ENCODE results near the gene APCDD1L.

The APCDD1L gene

GRCh38 chr20:58418949-58419748 is 96.0 kb downstream of the APCDD1L start:
- Histone ChIP-seq H2BK120ac (ENCODE audit: low read depth, low read length) (no peak overlapping the region), H2AFZ (ENCODE audit: low read length) (no peak overlapping the region), H3K4ac (ENCODE audit: low read length) (no peak overlapping the region), H3K14ac (ENCODE audit: low read length) (no peak overlapping the region), H3K4me2 (ENCODE audit: insufficient read depth, low read length, poor library complexity, severe bottlenecking) (no peak overlapping the region), H3K9ac (ENCODE audit: low read depth, low read length, poor library complexity) (no peak overlapping the region), H2BK5ac (ENCODE audit: low read length) (no peak overlapping the region), H4K8ac (ENCODE audit: low read depth, low read length) (no peak overlapping the region), H2BK15ac (ENCODE audit: low read length) (no peak overlapping the region), H2BK12ac (ENCODE audit: low read length) (no peak overlapping the region), H3K4me1 (ENCODE audit: control insufficient read depth in 2 of 2, insufficient read depth in 1 of 2, low read depth in 1 of 2, low read length in 2 of 2) (peaks cover 0 to 4% of the 10 kb centered on the region in 2 donors), H2AK5ac (ENCODE audit: low read depth, low read length) (no peak overlapping the region), H4K91ac (ENCODE audit: low read depth, low read length, poor library complexity) (no peak overlapping the region), H3K79me1 (ENCODE audit: low read depth, low read length) (peaks cover 5% of the 10 kb centered on the region), H3K36me3 (replicated peaks in 1 of 2; ENCODE audit: control insufficient read depth in 2 of 2, insufficient read depth in 2 of 2, low read length in 2 of 2) (peaks cover 3 to 64% of the 10 kb centered on the region in 2 donors), H3K27ac (replicated peaks; ENCODE audit: low read length) (no peak overlapping the region), H3K9me3 (replicated peaks in 1 of 2; ENCODE audit: control insufficient read depth in 2 of 2, insufficient read depth in 1 of 2, low read depth in 1 of 2, low read length in 2 of 2) (peaks cover 0 to 9% of the 10 kb centered on the region in 2 donors), H3K18ac (ENCODE audit: low read length) (no peak overlapping the region), H3K23ac (ENCODE audit: low read depth, low read length, poor library complexity) (no peak overlapping the region), H3K4me3 (ENCODE audit: low read length in 2 of 2) (no peak overlapping the region), H3K27me3 (ENCODE audit: control insufficient read depth in 3 of 3, insufficient read depth in 3 of 3, low read depth in 1 of 3, low read length in 3 of 3) (no peaks in the 10 kb centered on the region)
- DNase-seq (ENCODE audit: low spot score) = no peak
- WGBS, 2 donors (ENCODE audit: extremely low coverage in 2 of 2, insufficient read length in 2 of 2, insufficient replicate concordance in 1 of 2) = no CpG with 5 or more reads among the region's 5 CpGs

GRCh38 chr20:58417438-58417837 is 97.8 kb downstream of the APCDD1L start:
- WGBS, 2 donors (ENCODE audit: extremely low coverage in 2 of 2, insufficient read length in 2 of 2, insufficient replicate concordance in 1 of 2) = no CpG with 5 or more reads among the region's 3 CpGs
- H3K9me3 ChIP-seq (replicated peaks in 1 of 2; ENCODE audit: control insufficient read depth in 2 of 2, insufficient read depth in 1 of 2, low read depth in 1 of 2, low read length in 2 of 2) = peaks cover 0 to 9% of the 10 kb centered on the region in 2 donors

DNA sequence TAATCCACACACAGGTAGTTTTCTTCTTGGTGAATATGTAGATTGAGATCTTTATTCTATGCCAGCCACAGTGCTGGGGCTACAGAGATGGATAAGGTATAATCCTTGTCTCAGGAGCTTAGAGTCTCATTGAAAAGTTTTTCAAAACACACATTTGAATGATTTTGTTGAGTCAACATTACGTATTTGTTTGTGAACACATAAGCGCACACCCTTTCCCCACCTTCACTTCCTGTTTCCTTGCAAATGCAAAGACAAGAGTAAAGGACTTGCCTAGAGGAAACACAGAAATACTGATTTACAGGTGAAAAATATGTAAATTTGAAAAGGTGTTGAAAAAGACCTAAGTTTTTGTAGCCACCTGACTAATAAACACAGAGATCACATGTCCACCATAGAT is 98.4 kb downstream of the APCDD1L start:
- DNase-seq (ENCODE audit: low spot score) = no peak
- Histone ChIP-seq H3K4me2 (ENCODE audit: insufficient read depth, low read length, poor library complexity, severe bottlenecking) (no peak overlapping the region), H3K79me1 (ENCODE audit: low read depth, low read length) (peaks cover 5% of the 10 kb centered on the region), H4K8ac (ENCODE audit: low read depth, low read length) (no peak overlapping the region), H4K91ac (ENCODE audit: low read depth, low read length, poor library complexity) (no peak overlapping the region), H3K27me3 (ENCODE audit: control insufficient read depth in 3 of 3, insufficient read depth in 3 of 3, low read depth in 1 of 3, low read length in 3 of 3) (no peaks in the 10 kb centered on the region), H2BK12ac (ENCODE audit: low read length) (no peak overlapping the region), H2BK15ac (ENCODE audit: low read length) (no peak overlapping the region), H3K27ac (replicated peaks; ENCODE audit: low read length) (no peak overlapping the region), H3K4me1 (ENCODE audit: control insufficient read depth in 2 of 2, insufficient read depth in 1 of 2, low read depth in 1 of 2, low read length in 2 of 2) (no peaks in the 10 kb centered on the region), H3K4me3 (ENCODE audit: low read length in 2 of 2) (no peak overlapping the region), H2BK120ac (ENCODE audit: low read depth, low read length) (no peak overlapping the region), H3K9ac (ENCODE audit: low read depth, low read length, poor library complexity) (no peak overlapping the region), H3K4ac (ENCODE audit: low read length) (no peak overlapping the region), H3K23ac (ENCODE audit: low read depth, low read length, poor library complexity) (no peak overlapping the region), H3K9me3 (replicated peaks in 1 of 2; ENCODE audit: control insufficient read depth in 2 of 2, insufficient read depth in 1 of 2, low read depth in 1 of 2, low read length in 2 of 2) (peaks cover 0 to 13% of the 10 kb centered on the region in 2 donors), H3K18ac (ENCODE audit: low read length) (no peak overlapping the region), H2AK5ac (ENCODE audit: low read depth, low read length) (no peak overlapping the region), H3K36me3 (replicated peaks in 1 of 2; ENCODE audit: control insufficient read depth in 2 of 2, insufficient read depth in 2 of 2, low read length in 2 of 2) (peaks cover 3 to 44% of the 10 kb centered on the region in 2 donors), H2BK5ac (ENCODE audit: low read length) (no peak overlapping the region), H2AFZ (ENCODE audit: low read length) (no peak overlapping the region), H3K14ac (ENCODE audit: low read length) (no peak overlapping the region)
- WGBS, 2 donors (ENCODE audit: extremely low coverage in 2 of 2, insufficient read length in 2 of 2, insufficient replicate concordance in 1 of 2) = no CpG with 5 or more reads among the region's 2 CpGs

More at GRCh38 chr20:58417438-58417837, 97.8 kb downstream of the APCDD1L start:
- H3K4ac ChIP-seq (ENCODE audit: low read length) = no peak overlapping the region
- no peak overlapping the region for H2BK120ac ChIP-seq (ENCODE audit: low read depth, low read length)
- no peaks in the 10 kb centered on the region for H3K4me1 ChIP-seq (ENCODE audit: control insufficient read depth in 2 of 2, insufficient read depth in 1 of 2, low read depth in 1 of 2, low read length in 2 of 2)
- no peak overlapping the region for H2BK12ac ChIP-seq (ENCODE audit: low read length)
- no peaks in the 10 kb centered on the region for H3K27me3 ChIP-seq (ENCODE audit: control insufficient read depth in 3 of 3, insufficient read depth in 3 of 3, low read depth in 1 of 3, low read length in 3 of 3)
- H4K91ac ChIP-seq (ENCODE audit: low read depth, low read length, poor library complexity) = no peak overlapping the region
- H3K27ac ChIP-seq (replicated peaks; ENCODE audit: low read length) = no peak overlapping the region
- no peak overlapping the region for H3K4me3 ChIP-seq (ENCODE audit: low read length in 2 of 2)
- no peak overlapping the region for H2AFZ ChIP-seq (ENCODE audit: low read length)
- no peak overlapping the region for H4K8ac ChIP-seq (ENCODE audit: low read depth, low read length)
- peaks cover 5% of the 10 kb centered on the region for H3K79me1 ChIP-seq (ENCODE audit: low read depth, low read length)
- H2BK5ac ChIP-seq (ENCODE audit: low read length) = no peak overlapping the region
- no peak overlapping the region for H2BK15ac ChIP-seq (ENCODE audit: low read length)
- H3K4me2 ChIP-seq (ENCODE audit: insufficient read depth, low read length, poor library complexity, severe bottlenecking) = no peak overlapping the region
- H3K36me3 ChIP-seq (replicated peaks in 1 of 2; ENCODE audit: control insufficient read depth in 2 of 2, insufficient read depth in 2 of 2, low read length in 2 of 2) = peaks cover 3 to 50% of the 10 kb centered on the region in 2 donors
- no peak for DNase-seq (ENCODE audit: low spot score)
- no peak overlapping the region for H3K14ac ChIP-seq (ENCODE audit: low read length)
- H3K18ac ChIP-seq (ENCODE audit: low read length) = no peak overlapping the region
- H3K9ac ChIP-seq (ENCODE audit: low read depth, low read length, poor library complexity) = no peak overlapping the region
- no peak overlapping the region for H3K23ac ChIP-seq (ENCODE audit: low read depth, low read length, poor library complexity)
- H2AK5ac ChIP-seq (ENCODE audit: low read depth, low read length) = no peak overlapping the region

GRCh38 chr20:58416057-58416456 is 99.1 kb downstream of the APCDD1L start:
- no peak overlapping the region for H2BK12ac ChIP-seq (ENCODE audit: low read length)
- no peak overlapping the region for H2AFZ ChIP-seq (ENCODE audit: low read length)
- no peaks in the 10 kb centered on the region for H3K4me1 ChIP-seq (ENCODE audit: control insufficient read depth in 2 of 2, insufficient read depth in 1 of 2, low read depth in 1 of 2, low read length in 2 of 2)
- H2BK120ac ChIP-seq (ENCODE audit: low read depth, low read length) = no peak overlapping the region
- no peak overlapping the region for H3K27ac ChIP-seq (replicated peaks; ENCODE audit: low read length)
- H3K36me3 ChIP-seq (replicated peaks in 1 of 2; ENCODE audit: control insufficient read depth in 2 of 2, insufficient read depth in 2 of 2, low read length in 2 of 2) = peaks cover 3 to 36% of the 10 kb centered on the region in 2 donors
- H4K91ac ChIP-seq (ENCODE audit: low read depth, low read length, poor library complexity) = no peak overlapping the region
- peaks cover 0 to 14% of the 10 kb centered on the region in 2 donors for H3K9me3 ChIP-seq (replicated peaks in 1 of 2; ENCODE audit: control insufficient read depth in 2 of 2, insufficient read depth in 1 of 2, low read depth in 1 of 2, low read length in 2 of 2)
- H3K23ac ChIP-seq (ENCODE audit: low read depth, low read length, poor library complexity) = no peak overlapping the region
- no peak overlapping the region for H3K9ac ChIP-seq (ENCODE audit: low read depth, low read length, poor library complexity)
- H2AK5ac ChIP-seq (ENCODE audit: low read depth, low read length) = no peak overlapping the region
- no peak overlapping the region for H3K14ac ChIP-seq (ENCODE audit: low read length)
- H3K79me1 ChIP-seq (ENCODE audit: low read depth, low read length) = peaks cover 5% of the 10 kb centered on the region
- no peak for DNase-seq (ENCODE audit: low spot score)
- H3K4ac ChIP-seq (ENCODE audit: low read length) = no peak overlapping the region
- no peak overlapping the region for H4K8ac ChIP-seq (ENCODE audit: low read depth, low read length)
- H3K4me2 ChIP-seq (ENCODE audit: insufficient read depth, low read length, poor library complexity, severe bottlenecking) = no peak overlapping the region
- H2BK15ac ChIP-seq (ENCODE audit: low read length) = no peak overlapping the region
- H3K27me3 ChIP-seq (ENCODE audit: control insufficient read depth in 3 of 3, insufficient read depth in 3 of 3, low read depth in 1 of 3, low read length in 3 of 3) = no peaks in the 10 kb centered on the region
- H2BK5ac ChIP-seq (ENCODE audit: low read length) = no peak overlapping the region
- H3K4me3 ChIP-seq (ENCODE audit: low read length in 2 of 2) = no peak overlapping the region
- no CpG with 5 or more reads among the region's 1 CpG for WGBS, 2 donors (ENCODE audit: extremely low coverage in 2 of 2, insufficient read length in 2 of 2, insufficient replicate concordance in 1 of 2)
- H3K18ac ChIP-seq (ENCODE audit: low read length) = no peak overlapping the region
